Gastrocnemius medialis (tissue), 4 donors: ENCODE data around the gene PHACTR3. TPM values are rescaled to one million over a fixed set of nuclear protein-coding genes. Genes with fewer than 3 reads are reported as not detected.

Source experiments
- ATAC-seq, 2 donors: fragments of 150-250 bp; one replicate each; pipeline ENCODE4 v1.9.1; 2016
- DNase-seq, 2 donors: peaks; one replicate each; pipeline ENCODE4 v3.0.0-alpha.2; 2019
- H3K27ac ChIP-seq, 4 donors: fragments of 200-600 bp; sonication (generic); 1 replicate in 1 of 4; 2 replicates in 3 of 4; pipeline ENCODE4 v1.5.1; 2016 to 2018; ENCODE audit warnings: mild to moderate bottlenecking in 2 of 4, moderate library complexity in 1 of 4
- H3K27me3 ChIP-seq, 3 donors: fragments of 200-600 bp; sonication (generic) in 2 of 3; 1 replicate in 1 of 3; 2 replicates in 2 of 3; pipeline versions ENCODE4 v1.5.1 to v1.6.0; 2016 to 2019; ENCODE audit warnings: mild to moderate bottlenecking in 1 of 3, moderate library complexity in 1 of 3
- H3K36me3 ChIP-seq, 2 donors: fragments of 200-600 bp; sonication (generic) in 1 of 2; one replicate each; pipeline ENCODE4 v1.5.1; 2017 to 2018
- H3K4me1 ChIP-seq, 2 donors: fragments of 200-600 bp; sonication (generic) in 1 of 2; one replicate each; pipeline ENCODE4 v1.5.1; 2016 to 2017; ENCODE audit warnings: mild to moderate bottlenecking in 2 of 2
- H3K4me3 ChIP-seq, 4 donors: fragments of 200-600 bp; sonication (generic) in 3 of 4; 1 replicate in 1 of 4; 2 replicates in 3 of 4; pipeline ENCODE4 v1.5.1; 2016 to 2019; ENCODE audit warnings: mild to moderate bottlenecking in 2 of 4
- H3K9me3 ChIP-seq, 3 donors: fragments of 200-600 bp; sonication (generic) in 2 of 3; 1 replicate in 1 of 3; 2 replicates in 2 of 3; pipeline ENCODE4 v1.5.1; 2016 to 2019
- POLR2A ChIP-seq, 2 donors: fragments of 450-650 bp; IDR thresholded peaks; one replicate each; pipeline ENCODE4 v1.6.1; 2017; ENCODE audit warnings: antibody characterized with exemption in 2 of 2, mild to moderate bottlenecking in 2 of 2, moderate library complexity in 2 of 2
- in situ Hi-C, 4 donors: fragments of 200-750 bp; cut with MboI; loops; one replicate each; pipeline versions ENCODE4 v1.15.0 to v1.8.0; 2017; ENCODE audit warnings: low sequenced_read_pairs in 4 of 4
- intact Hi-C: fragments of 100-400 bp; cut with DNase I; formaldehyde crosslinking; loops from one replicate; pipeline ENCODE4 v1.15.1; 2023; ENCODE audit warnings: low total_unique reads
- total RNA-seq, 4 donors: library from RNA; depleted of rRNA; stranded (reverse); fragments of >200 nt; gene quantifications; one replicate each; pipeline versions ENCODE4 v1.1.0 to v1.2.3, GENCODE V29; 2016
- TF ChIP-seq, protein P1 (sequence below), 5 experiments: fragments of 450-650 bp in 3 of 5; fragments of 200-600 bp in 2 of 5; sonication (generic) in 2 of 5; IDR thresholded peaks in 4 of 5; conservative IDR thresholded peaks in 1 of 5; 1 replicate in 4 of 5; 2 replicates in 1 of 5; pipeline ENCODE4 v1.5.1; 2016 to 2019; ENCODE audit warnings: antibody characterized with exemption in 5 of 5, mild to moderate bottlenecking in 3 of 5, moderate library complexity in 3 of 5

Gene PHACTR3
- total RNA-seq, 4 donors from 2014 or later = 0.24 to 1.1 (median 0.59) TPM; not detected in 1

GRCh38 chr20:59811681-59812171, 207.4 kb downstream of the PHACTR3 start:
- no peak for TF ChIP-seq POLR2A (IDR thresholded peaks at IDR 0.05)
- TF ChIP-seq, protein P1, sequence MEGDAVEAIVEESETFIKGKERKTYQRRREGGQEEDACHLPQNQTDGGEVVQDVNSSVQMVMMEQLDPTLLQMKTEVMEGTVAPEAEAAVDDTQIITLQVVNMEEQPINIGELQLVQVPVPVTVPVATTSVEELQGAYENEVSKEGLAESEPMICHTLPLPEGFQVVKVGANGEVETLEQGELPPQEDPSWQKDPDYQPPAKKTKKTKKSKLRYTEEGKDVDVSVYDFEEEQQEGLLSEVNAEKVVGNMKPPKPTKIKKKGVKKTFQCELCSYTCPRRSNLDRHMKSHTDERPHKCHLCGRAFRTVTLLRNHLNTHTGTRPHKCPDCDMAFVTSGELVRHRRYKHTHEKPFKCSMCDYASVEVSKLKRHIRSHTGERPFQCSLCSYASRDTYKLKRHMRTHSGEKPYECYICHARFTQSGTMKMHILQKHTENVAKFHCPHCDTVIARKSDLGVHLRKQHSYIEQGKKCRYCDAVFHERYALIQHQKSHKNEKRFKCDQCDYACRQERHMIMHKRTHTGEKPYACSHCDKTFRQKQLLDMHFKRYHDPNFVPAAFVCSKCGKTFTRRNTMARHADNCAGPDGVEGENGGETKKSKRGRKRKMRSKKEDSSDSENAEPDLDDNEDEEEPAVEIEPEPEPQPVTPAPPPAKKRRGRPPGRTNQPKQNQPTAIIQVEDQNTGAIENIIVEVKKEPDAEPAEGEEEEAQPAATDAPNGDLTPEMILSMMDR (IDR thresholded peaks at IDR 0.05 in 4 of 5, conservative IDR thresholded peaks at IDR 0.05 in 1 of 5) = no peak
- Histone ChIP-seq H3K4me1 (no peaks in the 10 kb centered on the region), H3K4me3 (no peak overlapping the region), H3K27me3 (no peaks in the 10 kb centered on the region), H3K27ac (no peak overlapping the region), H3K9me3 (no peaks in the 10 kb centered on the region), H3K36me3 (no peaks in the 10 kb centered on the region)
- ATAC-seq (no peak), DNase-seq (no peak)
- intact Hi-C loops = no loop called here
- in situ Hi-C loops = no loop called here

- no peaks in the 10 kb centered on the region for H3K4me1 ChIP-seq
- DNase-seq = no peak
Observed at GRCh38 chr20:59812286-59813125, 208.2 kb downstream of the PHACTR3 start.

DNA sequence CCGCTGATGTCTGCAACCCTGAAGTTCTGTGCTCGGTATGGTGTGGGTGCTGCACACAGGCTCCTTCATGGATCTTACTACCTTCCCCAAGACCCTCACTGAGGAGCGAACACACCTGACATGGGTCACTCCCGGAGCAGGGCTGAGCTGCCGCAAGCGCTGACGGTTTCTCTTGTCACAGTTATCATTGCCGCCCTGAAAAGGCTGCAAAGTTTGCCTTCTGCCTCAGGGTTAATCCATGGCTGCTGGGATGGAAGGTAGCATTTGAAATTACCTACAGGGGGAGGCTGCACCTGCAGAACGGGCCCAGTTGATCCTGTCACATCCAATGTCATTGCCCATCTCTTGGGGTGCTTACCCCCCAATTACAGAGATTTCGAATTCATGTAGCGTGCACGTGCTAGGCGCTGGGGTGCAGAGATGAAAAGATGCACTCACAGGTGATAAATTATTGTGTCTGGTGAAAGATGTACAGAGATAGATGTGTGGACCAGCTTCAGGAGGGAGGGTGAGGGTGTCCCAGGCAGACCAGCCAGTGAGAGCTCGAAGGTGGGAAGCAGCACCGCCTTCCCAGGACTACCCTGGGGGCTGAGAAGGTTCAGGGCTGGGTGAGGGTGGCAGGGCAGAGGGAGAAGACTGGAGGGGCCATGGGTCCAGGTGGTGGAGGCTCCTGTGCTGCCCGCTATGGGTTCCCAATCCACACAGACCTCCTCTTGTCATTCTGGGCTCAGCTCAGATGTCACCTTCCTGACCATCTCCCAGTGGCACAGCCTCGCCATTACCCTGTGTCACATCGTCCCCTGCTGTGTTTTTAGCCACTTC, 209.0 kb downstream of the PHACTR3 start:
- Histone ChIP-seq H3K4me3 (no peak overlapping the region), H3K36me3 (no peaks in the 10 kb centered on the region), H3K9me3 (no peaks in the 10 kb centered on the region), H3K4me1 (no peaks in the 10 kb centered on the region), H3K27ac (no peak overlapping the region), H3K27me3 (no peaks in the 10 kb centered on the region)
- no peak for TF ChIP-seq POLR2A (IDR thresholded peaks at IDR 0.05)
- TF ChIP-seq, protein P1 (IDR thresholded peaks at IDR 0.05 in 4 of 5, conservative IDR thresholded peaks at IDR 0.05 in 1 of 5) = no peak
- ATAC-seq (no peak), DNase-seq (no peak)
- intact Hi-C loops (no loop called here), in situ Hi-C loops (no loop called here)

More at GRCh38 chr20:59812286-59813125, 208.2 kb downstream of the PHACTR3 start:
- in situ Hi-C loops = no loop called here
- Histone ChIP-seq H3K9me3 (no peaks in the 10 kb centered on the region), H3K36me3 (no peaks in the 10 kb centered on the region), H3K27me3 (no peaks in the 10 kb centered on the region), H3K27ac (no peak overlapping the region), H3K4me3 (no peak overlapping the region)
- ATAC-seq = no peak
- intact Hi-C loops = no loop called here
- TF ChIP-seq, protein P1 (IDR thresholded peaks at IDR 0.05 in 4 of 5, conservative IDR thresholded peaks at IDR 0.05 in 1 of 5) = no peak
- TF ChIP-seq POLR2A (IDR thresholded peaks at IDR 0.05) = no peak

- peak in 1 of 2 donors; percentile 82 for ATAC-seq
- H3K36me3 ChIP-seq = no peaks in the 10 kb centered on the region
- no peaks in the 10 kb centered on the region for H3K27me3 ChIP-seq
- no peaks in the 10 kb centered on the region for H3K9me3 ChIP-seq
- no peaks in the 10 kb centered on the region for H3K4me1 ChIP-seq
- in situ Hi-C loops = no loop called here
- H3K27ac ChIP-seq = no peak overlapping the region
- intact Hi-C loops = no loop called here
- no peak for DNase-seq
- TF ChIP-seq, protein P1 (IDR thresholded peaks at IDR 0.05 in 4 of 5, conservative IDR thresholded peaks at IDR 0.05 in 1 of 5) = no peak
- no peak for TF ChIP-seq POLR2A (IDR thresholded peaks at IDR 0.05)
- H3K4me3 ChIP-seq = no peak overlapping the region
Observed at GRCh38 chr20:59813948-59814839, 209.9 kb downstream of the PHACTR3 start.
